Uterus (tissue), 2 donors: Measurements from ENCODE around the gene FHDC1.

Experiments
- CTCF ChIP-seq, 4 experiments: fragments of 200-600 bp in 2 of 4; fragments of 450-650 bp in 2 of 4; sonication (generic) in 2 of 4; IDR thresholded peaks; one replicate each; pipeline ENCODE4 v1.5.1; 2016 to 2019; ENCODE audit warnings: antibody characterized with exemption in 4 of 4, mild to moderate bottlenecking in 2 of 4, moderate library complexity in 1 of 4
- POLR2A ChIP-seq, 2 donors: fragments of 450-650 bp; IDR thresholded peaks; one replicate each; pipeline ENCODE4 v1.6.1; 2016; ENCODE audit warnings: antibody characterized with exemption in 2 of 2, mild to moderate bottlenecking in 1 of 2, moderate library complexity in 1 of 2

DNA sequence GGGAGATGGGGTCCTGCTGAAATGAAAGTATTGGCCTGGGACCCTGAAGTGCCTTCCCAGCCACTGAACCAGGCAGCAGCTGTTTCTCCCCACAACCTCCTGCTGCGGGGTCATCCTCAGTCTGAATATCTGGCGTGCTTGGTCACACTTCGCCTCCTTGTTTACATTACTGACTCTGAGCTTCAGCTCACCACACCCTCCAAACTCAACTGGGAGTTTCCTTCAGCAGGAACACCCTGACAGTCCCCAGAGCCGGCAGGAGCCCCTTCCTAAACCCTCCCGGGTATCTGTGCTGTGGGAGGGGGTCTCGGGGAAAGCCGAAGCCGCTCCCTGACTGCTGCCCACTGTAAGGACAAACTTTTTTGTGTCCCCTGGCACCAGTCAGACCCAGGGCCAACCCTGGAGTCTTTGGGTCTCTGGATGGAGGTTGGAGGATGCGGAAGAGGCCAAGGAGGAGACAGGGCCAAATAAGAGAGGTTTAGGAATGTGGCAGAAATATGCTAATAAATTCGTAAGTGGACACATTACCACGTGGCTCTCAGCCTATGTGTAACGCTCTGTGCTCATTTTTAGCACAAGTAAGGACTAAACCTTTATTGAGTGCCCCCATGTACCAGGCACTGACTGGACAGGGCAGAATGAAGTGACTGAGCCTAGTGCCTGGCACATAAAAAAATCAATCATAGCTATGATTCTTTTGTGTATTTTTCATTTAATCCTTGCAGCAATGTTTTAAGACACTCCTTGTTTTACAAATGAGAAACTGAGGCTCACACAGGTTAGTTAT is 20.7 kb downstream of the FHDC1 start:
- TF ChIP-seq POLR2A (IDR thresholded peaks at IDR 0.05): no peak
- no peak for TF ChIP-seq CTCF (IDR thresholded peaks at IDR 0.05)
